H7 (cell line): ENCODE measurements around the gene NEU2. TPM values are rescaled to one million over a fixed set of nuclear protein-coding genes. Genes with fewer than 3 reads are reported as not detected.

Source experiments
- DNase-seq: peaks from one replicate; pipeline ENCODE4 v3.0.0; 2012
- H3K27me3 ChIP-seq: 2 replicates; pipeline ENCODE4 v1.6.0; 2011; ENCODE audit warnings: mild to moderate bottlenecking, low read length; ENCODE audit not compliant: control insufficient read depth, insufficient read depth
- H3K36me3 ChIP-seq: replicated peaks from 2 replicates; pipeline ENCODE4 v1.5.1; 2011; ENCODE audit warnings: low read length; ENCODE audit not compliant: control insufficient read depth, insufficient read depth
- H3K4me3 ChIP-seq: 2 replicates; pipeline ENCODE4 v1.5.1; 2011; ENCODE audit warnings: low read depth, mild to moderate bottlenecking, control low read depth, low read length, moderate library complexity; ENCODE audit not compliant: insufficient read depth
- total RNA-seq: library from RNA; depleted of rRNA; stranded (reverse); fragments of >200 nt; shearing (Covaris generic); gene quantifications from 2 replicates; pipeline ENCODE4 v1.2.3, GENCODE V29; 2014

Gene NEU2
- total RNA-seq, 1 experiment from 2014 or later = not detected

DNA sequence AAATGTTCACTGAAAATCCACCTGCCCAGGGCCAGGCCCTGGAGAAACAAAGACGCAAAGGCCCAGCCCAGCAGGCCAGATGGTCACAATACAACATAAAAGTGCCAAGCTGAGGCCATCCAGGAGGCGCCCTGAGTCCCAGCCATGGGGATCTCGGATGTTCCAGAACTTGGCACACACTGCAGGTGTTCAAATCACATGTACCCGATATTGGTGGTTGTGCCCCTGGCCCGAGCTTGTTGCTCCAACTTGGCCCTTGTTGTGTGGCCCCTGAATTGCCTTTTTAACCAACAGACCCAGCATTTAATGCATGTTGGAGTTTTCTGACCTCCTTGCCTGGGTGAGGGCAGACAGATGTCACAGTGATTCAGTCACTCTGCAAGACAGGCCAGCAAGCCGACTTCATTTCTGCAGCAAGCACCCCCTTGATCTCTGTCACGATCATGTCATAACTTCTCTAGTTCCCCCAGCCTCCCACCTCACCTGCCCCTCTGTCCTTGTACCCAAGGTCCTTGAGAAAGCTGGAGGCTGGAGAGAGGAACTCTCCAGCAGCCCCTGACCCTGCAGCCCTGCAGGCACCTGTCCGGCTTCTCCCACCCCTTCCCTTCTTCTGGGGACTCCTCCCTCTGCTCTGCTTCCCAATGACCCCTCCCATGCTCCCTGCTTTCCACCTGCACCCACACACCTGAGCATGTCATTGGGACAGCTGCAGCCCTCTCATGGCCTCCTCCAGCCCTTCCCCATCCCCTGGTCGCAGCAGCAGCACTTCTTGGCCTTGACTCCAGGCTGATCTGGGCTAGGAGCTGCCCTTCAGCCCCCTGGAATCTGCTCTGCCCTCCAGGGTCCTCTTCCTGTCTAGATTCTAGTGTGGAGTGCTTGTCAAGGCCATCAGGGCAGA lies 28.6 kb upstream of the NEU2 start:
- no peaks in the 10 kb centered on the region for H3K36me3 ChIP-seq
- no peak overlapping the region for H3K4me3 ChIP-seq
- no peaks in the 10 kb centered on the region for H3K27me3 ChIP-seq
- DNase-seq = no peak

DNA sequence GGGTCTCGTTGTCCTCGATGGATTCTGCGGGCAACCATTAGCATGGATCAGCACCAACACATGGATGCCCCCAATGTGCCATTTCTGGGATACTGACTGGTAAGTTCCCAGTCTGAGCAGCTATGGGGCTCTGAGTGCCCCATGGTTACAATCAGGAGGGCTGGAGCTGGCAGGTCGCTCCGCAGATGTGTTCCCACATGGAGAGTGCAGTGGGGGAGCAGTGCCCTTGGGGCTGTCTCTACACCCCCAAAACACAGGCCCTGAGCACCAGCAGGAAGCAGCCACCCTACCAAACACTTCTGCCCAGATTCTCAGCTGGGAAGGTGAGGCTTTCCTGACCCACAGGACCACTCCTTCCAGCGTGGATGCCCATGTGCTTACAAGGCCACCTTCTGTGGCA lies 27.4 kb upstream of the NEU2 start:
- H3K27me3 ChIP-seq = no peaks in the 10 kb centered on the region
- no peak for DNase-seq
- H3K36me3 ChIP-seq = no peaks in the 10 kb centered on the region
- H3K4me3 ChIP-seq = no peak overlapping the region

DNA sequence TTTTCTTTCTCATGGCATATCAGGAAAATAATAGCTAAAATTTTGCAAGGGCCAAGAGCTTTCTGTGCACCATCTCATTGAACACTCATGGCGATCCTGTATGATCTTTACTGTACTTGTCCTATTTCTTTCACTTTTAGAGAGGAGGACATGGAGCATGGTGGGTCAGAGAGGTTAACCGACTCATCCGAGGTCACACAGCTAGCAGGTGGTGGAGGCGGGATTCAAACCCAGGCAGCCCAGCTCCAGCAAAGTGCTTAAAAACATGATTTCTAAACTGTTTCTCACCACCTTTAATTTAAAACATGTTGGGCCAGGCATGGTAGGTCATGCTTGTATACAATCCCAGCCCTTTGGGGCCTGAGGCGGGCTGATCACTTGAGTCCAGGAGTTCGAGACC lies 25.8 kb upstream of the NEU2 start:
- H3K4me3 ChIP-seq = no peak overlapping the region
- H3K27me3 ChIP-seq = no peaks in the 10 kb centered on the region
- no peaks in the 10 kb centered on the region for H3K36me3 ChIP-seq
- no peak for DNase-seq

DNA sequence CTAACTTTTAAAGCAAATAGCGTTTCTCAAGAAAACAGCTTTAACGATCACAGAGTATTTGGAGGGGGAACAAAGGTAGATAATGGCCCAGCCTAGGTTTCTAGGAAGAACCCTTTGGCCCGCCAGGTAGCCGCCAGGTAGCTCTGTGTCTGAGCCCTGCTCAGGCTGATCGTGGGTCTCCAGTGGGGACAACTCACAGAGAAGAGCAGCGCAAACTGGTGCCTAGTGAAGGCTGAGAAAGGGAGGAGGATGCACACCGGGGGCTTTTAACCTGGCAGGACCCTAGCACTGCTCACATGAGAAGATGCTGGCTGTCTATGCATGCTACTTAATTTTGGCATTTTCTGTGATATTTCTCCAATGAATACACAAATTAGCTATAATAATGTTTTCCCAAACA lies 25.2 kb upstream of the NEU2 start:
- no peaks in the 10 kb centered on the region for H3K36me3 ChIP-seq
- no peaks in the 10 kb centered on the region for H3K27me3 ChIP-seq
- DNase-seq = no peak
- no peak overlapping the region for H3K4me3 ChIP-seq

DNA sequence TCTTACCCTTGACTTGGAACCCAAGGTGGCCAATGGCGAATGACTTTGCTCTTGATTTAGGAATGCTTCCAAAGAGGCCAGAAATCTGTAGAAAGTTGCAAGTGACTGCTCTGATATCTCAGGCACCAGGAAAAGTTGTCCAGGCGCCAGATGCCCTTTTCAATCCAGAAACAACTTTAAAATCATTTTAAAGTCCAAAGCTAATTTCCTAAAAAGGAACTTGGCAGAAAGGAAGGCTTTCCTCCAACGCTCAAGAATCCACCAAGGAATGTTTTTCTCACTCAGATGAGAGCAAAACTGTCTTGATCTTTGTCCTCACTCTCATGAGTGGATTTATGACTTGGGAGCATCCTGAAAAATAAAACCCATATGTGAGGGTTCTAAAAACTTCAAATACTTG lies 24.7 kb upstream of the NEU2 start:
- Histone ChIP-seq H3K36me3 (no peaks in the 10 kb centered on the region), H3K4me3 (no peak overlapping the region), H3K27me3 (no peaks in the 10 kb centered on the region)
- no peak for DNase-seq

DNA sequence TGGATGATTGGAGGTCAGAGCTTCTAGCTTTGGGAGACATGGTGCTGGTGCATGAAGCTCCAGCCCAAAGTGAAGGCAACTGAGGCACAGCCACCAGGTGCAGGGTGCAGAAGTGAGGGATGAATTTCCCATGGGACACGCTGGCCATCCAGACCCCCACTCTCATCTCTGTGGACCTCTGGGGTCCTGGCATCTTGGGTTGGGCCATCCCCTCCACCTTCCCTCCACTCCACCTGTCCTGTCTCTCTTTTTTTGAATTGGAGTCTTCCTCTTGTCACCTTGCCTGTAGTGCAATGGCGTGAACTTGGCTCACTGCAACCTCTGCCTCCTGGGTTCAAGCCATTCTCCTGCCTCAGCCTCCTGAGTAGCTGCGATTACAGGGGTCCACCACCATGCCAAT lies 22.8 kb upstream of the NEU2 start:
- DNase-seq = no peak
- H3K36me3 ChIP-seq = no peaks in the 10 kb centered on the region

DNA sequence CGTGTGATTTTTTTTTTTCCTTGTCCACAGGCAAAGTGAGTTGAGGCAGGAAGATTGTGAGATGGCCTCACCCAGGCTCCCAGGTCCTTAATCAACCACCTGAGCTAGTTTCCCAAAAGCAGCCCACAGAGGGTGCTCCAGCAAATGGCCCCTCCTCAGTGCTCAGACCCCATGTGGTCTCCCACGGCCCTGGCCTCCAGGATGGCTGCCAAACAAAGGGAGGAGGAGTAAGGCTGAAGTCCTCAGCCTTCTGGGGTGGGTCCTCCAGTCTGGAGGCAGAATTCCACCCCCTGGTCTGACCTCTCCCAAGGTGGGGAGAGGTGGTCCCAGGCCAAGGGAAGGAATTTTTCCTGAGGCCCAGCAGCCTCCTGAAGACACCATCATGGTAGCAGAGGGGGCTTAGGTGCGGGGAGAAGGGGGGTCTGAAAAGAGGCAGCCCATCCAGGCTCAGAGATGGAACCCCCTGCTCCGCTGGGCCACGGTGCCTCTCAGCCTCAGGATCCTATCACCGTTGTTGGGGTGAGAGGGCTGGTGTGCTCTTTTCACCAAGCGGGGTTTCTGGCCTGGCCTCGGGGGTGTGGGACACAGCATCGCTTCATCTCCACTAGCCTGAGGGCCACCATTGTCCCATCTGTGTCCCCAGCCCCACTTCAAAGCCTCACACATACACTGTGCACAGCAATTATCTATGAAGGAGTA lies 21.8 kb upstream of the NEU2 start:
- H3K4me3 ChIP-seq = no peak overlapping the region

More for the DNA sequence above, 22.8 kb upstream of the NEU2 start:
- Histone ChIP-seq H3K4me3 (no peak overlapping the region), H3K27me3 (no peaks in the 10 kb centered on the region)

DNA sequence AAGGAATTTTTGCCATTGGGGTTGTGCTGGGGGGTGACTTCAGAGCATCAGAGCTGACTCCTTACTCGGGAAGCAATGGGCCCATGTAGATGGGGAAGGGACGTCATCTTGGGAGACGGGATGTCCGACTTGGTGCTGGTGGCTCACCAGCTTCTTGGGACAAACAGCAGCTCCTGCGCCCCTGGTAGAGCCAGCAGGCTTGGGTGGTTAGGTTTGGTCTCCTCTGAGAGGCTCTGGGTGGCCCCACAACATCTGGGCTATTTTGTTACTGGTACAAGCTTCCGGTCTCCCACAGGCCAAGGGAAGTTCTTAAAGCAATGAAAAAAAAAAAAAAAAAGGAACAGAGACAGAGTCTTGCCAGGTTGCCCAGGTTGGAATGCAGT lies 21.2 kb upstream of the NEU2 start:
- no peak overlapping the region for H3K4me3 ChIP-seq
- no peaks in the 10 kb centered on the region for H3K36me3 ChIP-seq
- no peak for DNase-seq
- no peaks in the 10 kb centered on the region for H3K27me3 ChIP-seq

More for the DNA sequence above, 21.8 kb upstream of the NEU2 start:
- H3K27me3 ChIP-seq = no peaks in the 10 kb centered on the region
- no peaks in the 10 kb centered on the region for H3K36me3 ChIP-seq
- no peak for DNase-seq

DNA sequence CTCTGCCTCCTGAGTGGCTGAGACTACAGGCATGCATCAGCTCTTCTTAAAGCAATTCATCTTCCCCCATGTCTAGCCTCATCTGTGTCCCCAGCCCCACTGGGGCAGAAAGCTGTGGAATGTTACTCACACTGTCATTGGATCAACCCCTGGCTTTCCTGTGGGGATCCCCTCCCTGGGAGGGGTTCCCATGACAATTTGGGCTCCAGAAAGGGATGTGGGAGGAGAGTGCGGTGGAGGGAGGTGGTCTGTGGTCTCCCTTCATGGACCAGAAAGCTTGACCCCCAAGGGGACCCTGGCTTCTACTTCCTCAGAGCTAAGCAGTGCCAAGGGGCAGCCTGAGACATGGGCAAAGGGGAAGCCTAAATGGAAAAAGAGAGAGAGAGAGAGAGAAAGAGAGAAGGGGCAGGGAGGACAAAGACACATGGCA lies 20.8 kb upstream of the NEU2 start:
- H3K4me3 ChIP-seq = no peak overlapping the region
- H3K36me3 ChIP-seq = no peaks in the 10 kb centered on the region
- H3K27me3 ChIP-seq = no peaks in the 10 kb centered on the region
- no peak for DNase-seq

DNA sequence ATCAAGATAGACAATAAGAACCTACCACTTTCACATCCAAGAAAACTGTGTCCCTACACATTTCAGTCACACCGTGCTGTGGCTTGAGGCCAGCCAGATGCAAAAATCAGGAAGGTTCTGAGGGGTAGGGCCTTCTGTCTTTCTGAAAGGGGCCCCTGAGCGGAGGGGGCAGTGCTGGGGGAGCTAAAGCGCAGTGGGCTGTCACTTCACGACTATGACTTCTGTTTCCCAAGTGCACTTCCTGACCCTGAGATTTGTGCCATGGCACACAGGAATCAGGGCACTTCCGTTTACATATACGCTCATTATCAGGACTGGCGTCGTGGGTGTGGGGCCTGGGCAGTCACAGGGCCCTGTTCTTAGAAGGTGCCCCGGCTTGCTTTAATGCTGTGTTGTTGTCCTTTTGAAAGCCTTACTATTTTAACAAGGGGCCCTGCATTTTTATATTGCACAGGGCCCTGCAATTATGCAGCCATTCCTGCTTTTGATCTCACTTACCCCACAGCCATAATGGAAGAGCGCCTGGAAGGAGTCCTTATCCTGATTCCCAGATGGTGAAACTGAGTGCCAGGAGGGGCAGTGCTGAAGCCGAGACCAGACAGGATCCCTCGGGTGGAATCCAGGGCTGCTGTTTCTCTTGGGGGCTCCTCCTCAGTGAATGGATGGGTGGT lies 20.0 kb upstream of the NEU2 start:
- Histone ChIP-seq H3K4me3 (no peak overlapping the region), H3K36me3 (no peaks in the 10 kb centered on the region), H3K27me3 (no peaks in the 10 kb centered on the region)
- no peak for DNase-seq

DNA sequence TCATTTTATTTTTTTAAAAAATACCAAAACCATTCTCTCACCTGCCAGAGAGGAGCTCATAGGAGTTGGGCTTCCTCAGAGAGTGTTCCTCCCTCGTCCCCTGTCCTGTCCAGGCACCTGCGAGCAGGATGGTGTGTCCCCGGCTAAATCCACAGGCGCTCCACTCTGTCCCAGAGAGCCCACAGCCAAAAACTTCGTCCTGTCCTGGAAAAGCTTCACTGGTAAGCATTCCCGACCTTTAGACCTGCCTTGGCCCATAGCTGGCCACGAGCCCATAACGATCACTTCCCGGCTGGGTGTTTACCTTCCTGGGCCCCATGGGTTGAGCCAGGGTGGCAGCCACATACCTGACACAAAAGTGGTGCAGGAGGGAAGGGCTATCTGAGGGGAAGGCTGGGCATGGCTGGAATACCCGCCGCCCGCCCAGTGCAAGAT lies 19.4 kb upstream of the NEU2 start, which contains the start of gene NGEF:
TSS of gene NGEF (minus strand) at position 230 of the 435 bp plus-strand sequence. CDS start 38,366 bp downstream, outside the sequence.
- Histone ChIP-seq H3K27me3 (no peaks in the 10 kb centered on the region), H3K4me3 (no peak within 1 kb of the TSS), H3K36me3 (no peaks in the 10 kb centered on the region)
- DNase-seq = no peak

DNA sequence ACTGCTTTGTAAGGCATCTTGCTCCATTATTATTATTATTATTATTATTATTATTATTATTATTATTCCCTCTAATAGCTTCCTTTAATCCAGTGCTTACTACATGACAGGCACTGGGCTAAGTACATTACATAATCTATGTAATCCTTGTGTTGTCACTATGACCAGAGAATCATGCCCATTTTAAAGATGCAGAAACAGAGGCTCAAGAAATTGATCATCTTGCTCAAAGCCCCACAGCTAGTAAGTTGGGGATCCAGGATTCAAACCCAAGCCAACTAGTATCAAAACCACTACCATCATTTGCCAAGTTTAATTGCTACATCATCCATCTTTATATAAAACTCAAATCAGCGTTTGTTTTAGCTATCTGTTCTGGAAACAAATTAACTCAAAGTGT lies 18.8 kb upstream of the NEU2 start:
- Histone ChIP-seq H3K27me3 (no peaks in the 10 kb centered on the region), H3K4me3 (no peak overlapping the region), H3K36me3 (no peaks in the 10 kb centered on the region)
- DNase-seq = no peak

DNA sequence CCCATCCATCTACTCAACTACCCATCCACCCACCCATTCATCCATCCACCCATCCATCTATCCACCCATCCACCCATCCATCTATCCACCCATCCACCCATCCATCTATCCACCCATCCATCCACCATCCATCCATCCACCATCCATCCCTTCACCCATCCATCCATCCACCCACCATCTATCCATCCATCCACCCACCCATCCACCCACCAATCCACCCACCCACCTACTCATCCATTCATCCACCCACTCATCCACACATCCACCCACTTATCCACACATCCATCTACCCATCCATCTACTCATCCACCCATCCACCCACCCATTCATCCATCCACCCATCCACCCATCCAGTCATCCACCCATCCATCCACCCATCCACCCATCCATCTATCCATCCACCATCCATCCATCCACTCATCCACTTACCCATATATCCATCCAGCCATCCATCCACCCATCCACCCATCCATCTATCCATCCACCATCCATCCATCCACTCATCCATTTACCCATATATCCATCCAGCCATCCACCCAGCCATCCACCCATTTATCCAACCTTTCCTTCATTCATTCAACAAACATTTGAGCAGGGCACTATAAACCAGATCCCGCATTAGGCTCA lies 17.3 kb upstream of the NEU2 start:
- Histone ChIP-seq H3K27me3 (no peaks in the 10 kb centered on the region), H3K4me3 (no peak overlapping the region), H3K36me3 (no peaks in the 10 kb centered on the region)
- DNase-seq = no peak

DNA sequence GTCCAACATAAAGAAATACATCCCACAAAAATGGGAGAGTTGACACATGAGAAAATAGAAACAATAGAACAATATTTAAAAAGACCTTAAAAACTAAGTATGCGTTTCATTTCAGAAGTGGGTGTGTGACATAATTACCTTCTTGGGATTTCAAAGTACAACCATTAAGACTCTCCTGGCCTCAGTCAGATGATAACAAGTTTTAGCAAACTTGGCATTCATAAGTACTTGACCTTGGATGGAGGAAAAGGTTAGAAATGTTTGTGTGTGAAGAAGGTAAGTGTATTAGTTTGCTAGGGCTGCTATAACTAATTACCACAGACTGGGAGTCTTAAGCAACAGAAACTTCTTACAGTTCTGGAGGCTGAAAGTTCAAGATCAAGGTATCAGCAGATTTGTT lies 14.5 kb upstream of the NEU2 start:
- no peaks in the 10 kb centered on the region for H3K27me3 ChIP-seq
- no peak overlapping the region for H3K4me3 ChIP-seq
- DNase-seq = no peak
- no peaks in the 10 kb centered on the region for H3K36me3 ChIP-seq
